Activated CD8-positive, alpha-beta memory T cell treated with anti-CD3 and anti-CD28 coated beads, Interleukin-2, amount 50 U/mL, for 48 hours (primary cell): ENCODE data around the gene CLN5.
"Not testable (repeated sequence)": the region's sequence is repeated elsewhere in the genome, so short reads cannot be mapped to it uniquely, and the experiment has no call there.

Experiments used
- DNase-seq: peaks from one replicate; pipeline ENCODE4 v3.0.0-alpha.2; 2020

The CLN5 gene

GRCh38 chr13:76976490-76976889 lies 15.4 kb upstream of the CLN5 start:
- DNase-seq = no peak

DNA sequence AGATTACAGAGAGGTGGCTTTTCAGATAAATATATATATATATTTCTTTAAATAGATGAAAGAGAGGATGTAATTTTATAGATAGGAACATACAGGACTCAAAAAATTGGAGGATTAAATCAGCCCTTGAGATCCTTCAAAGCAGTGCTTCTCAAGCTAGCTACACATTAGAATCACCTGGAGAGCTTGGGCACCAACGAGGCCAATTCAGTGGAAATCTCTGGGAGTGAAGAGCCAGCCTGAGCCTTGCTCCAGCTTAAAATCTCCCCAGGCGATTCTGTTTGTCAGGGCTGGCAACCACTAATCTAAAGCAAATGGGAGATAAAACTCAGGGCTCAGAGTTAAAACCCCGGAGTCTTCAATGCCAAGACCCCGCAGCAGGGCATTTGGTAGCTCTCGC lies 15.0 kb upstream of the CLN5 start:
- DNase-seq = no peak

DNA sequence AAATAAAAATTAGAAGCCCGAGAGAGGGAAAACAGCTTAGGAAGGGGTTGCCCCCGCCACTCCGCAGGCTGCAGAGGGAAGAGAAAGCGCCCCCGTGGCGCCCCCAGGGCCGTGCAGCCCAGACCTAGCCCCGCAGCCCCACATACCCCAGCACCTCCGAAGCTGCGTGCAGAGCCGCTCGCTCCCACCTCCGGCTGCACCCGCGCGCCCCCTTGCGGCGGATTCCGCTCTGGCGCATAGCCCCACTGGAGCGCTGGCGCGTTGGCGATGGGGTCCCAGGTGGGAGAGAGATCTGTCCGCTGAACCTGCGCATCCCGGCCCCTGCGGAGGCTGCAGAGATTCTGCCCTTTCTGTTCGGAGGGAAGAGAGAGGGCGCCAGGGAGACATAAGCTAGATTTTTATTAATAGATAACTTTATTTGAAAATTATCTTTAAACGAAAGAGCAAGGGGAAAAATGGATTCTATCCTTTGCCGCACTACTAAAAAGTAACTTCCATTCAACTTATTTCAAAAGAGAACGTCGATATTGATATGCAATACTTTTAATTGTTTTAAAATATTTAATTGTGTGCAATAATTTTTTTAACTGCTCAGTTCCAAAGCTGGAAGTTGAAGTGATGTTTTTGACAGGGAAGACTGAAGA lies 11.7 kb upstream of the CLN5 start:
- peak; percentile 99 for DNase-seq

- no peak for DNase-seq
Measured at GRCh38 chr13:76982061-76982460, 9.8 kb upstream of the CLN5 start.

- DNase-seq = no peak
Measured at GRCh38 chr13:76983676-76984075, 8.2 kb upstream of the CLN5 start.

- peak; percentile 84 for DNase-seq
Measured at GRCh38 chr13:76991432-76991795, 467 bp upstream of the CLN5 start.

GRCh38 chr13:76992548-76993001 lies 694 bp downstream of the CLN5 start:
- peak; percentile 64 for DNase-seq

DNA sequence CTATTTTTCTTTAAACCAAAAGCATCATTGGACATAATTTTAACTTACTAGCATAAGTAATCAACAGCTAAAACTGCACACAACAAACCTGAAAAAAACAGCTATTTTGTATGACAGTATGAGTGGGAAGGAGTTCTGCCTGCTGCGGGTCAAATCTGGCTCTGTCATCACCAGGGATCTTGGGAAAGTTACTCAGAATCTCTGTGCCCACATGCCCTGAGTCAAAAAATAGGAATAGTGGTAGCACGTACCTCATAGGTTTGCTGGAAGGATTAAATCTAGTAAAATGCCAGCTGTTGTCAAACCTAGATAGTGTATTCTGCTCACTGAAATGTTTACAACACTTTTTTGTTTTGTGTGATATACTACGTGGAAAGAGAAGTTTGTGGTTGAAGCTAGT lies 1.1 kb downstream of the CLN5 start:
- DNase-seq = no peak

- no peak for DNase-seq
Measured at GRCh38 chr13:76993473-76993872, 1.6 kb downstream of the CLN5 start.

GRCh38 chr13:76994281-76994680 lies 2.4 kb downstream of the CLN5 start:
- DNase-seq = no peak

GRCh38 chr13:77000475-77000874 lies 8.6 kb downstream of the CLN5 start:
- DNase-seq = no peak

GRCh38 chr13:77001540-77001939 lies 9.7 kb downstream of the CLN5 start:
- no peak for DNase-seq

- DNase-seq = no peak
Measured at GRCh38 chr13:77001963-77002587, 10.2 kb downstream of the CLN5 start.

DNA sequence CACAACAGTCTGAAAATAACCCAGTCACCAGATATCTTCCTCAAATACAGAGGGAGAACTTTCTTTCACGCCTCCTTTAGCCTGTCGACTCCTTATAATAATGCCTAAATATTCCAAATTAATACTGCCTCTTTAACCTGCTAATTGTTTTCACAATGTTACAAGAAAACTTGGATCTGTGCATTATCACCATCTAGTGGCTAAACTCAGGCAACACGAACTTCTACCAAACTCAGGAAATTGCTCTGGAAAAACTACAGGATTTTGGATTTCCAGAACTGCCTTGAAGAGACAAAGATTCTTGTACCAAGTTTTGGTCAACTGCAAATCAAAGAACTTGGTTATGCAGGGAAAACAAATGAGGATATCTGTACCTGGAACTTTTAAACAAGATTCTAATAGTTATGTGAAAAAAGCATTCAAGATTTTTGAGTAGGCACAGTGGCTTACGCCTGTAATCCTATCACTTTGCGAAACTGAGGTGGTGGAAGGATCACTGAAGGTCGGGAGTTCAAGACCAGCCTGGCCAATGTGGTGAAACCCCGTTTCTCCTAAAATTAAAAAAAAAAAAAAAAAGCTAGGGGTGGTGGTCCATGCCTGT lies 10.8 kb downstream of the CLN5 start:
- DNase-seq = no peak

DNA sequence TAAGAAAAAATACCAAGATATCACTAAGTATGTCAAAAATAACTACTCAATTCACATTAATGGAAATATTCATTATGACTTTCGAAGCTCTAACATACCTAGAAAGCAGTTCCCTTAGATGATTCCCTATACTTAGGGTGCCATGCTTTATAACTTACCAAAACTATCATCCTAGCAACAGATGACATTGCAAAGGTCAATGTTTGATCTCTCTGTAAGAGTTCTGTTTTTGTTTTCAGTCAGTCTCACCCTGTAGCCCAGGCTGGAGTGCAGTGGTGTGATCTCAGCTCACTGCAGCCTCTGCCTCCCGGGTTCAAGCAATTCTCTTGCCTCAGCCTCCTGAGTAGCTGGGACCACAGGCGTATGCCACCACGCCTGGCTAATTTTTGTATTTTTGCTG lies 16.5 kb downstream of the CLN5 start:
- DNase-seq = not testable (repeated sequence)

GRCh38 chr13:77009011-77009410 lies 17.1 kb downstream of the CLN5 start:
- DNase-seq = no peak

DNA sequence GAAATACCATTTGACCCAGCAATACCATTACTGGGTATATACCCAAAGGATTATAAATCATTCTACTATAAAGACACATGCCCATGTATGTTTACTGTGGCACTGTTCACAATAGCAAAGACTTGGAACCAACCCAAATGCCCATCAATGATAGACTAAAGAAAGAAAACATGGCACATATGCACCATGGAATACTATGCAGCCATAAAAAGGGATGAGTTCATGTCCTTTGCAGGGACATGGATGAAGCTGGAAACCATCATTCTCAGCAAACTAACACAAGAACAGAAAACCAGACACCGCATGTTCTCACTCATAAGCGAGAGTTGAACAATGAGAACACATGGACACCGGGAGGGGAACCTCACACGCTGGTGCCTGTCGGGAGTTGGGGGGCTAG lies 17.8 kb downstream of the CLN5 start:
- not testable (repeated sequence) for DNase-seq

DNA sequence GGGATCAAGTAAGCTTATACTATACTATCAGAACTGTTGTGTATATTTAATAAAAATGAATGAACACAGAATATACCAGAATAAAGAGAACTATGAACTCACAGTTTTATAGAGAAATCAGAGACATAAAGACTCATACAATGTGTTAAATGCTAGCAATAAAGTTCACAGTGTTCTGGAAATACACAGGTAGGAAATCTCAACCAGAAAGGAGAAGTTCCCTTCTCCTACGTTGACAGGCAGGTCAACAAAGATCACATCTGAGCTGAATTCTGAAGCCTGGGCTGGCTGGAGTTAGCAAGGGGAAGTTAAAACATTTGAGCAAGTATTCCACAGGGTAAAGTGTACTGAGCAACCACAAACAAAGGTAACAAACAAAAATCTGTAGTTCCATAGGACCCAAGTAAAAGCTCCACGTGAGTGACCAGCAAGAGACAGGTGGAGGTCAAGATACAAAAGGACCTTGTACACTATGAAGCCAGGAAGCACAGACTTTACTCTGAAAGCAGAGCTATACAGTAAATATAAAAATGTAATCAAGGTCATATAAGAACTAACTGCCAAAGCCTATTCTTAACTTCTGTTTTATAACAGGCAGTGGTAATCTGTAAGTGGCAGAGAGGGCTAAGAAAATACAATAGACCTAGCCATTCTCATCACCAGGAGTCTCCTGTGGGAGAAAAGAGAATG lies 22.1 kb downstream of the CLN5 start:
- DNase-seq = no peak

- DNase-seq = no peak
Measured at GRCh38 chr13:77014906-77015685, 23.2 kb downstream of the CLN5 start.

DNA sequence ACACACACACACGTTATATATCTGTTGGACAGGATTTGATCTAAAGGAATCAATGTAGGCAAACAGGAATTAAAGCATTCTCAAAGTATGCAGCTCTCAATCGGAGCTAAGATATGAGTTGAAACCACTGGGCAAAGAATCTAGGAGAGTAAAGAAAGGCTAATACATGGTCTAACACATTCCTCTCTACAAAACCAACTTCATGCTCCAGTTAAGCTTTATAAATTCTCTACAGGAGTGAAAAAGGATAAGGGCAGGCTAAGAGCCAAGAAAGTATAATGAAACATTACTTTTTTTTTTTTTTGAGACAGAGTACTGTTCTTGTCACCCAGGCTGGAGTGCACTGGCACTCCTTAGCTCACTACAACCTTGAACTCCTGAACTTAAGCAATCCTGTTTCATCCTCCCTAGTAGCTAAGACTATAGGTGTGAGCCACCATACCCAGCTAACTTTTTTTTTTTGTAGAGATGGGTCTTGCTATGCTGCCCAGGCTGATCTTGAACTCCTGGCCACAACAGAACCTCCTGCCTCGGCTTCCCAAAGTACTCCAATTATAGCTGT lies 24.5 kb downstream of the CLN5 start:
- DNase-seq = no peak

- no peak for DNase-seq
Measured at GRCh38 chr13:77016888-77017623, 25.2 kb downstream of the CLN5 start.

DNA sequence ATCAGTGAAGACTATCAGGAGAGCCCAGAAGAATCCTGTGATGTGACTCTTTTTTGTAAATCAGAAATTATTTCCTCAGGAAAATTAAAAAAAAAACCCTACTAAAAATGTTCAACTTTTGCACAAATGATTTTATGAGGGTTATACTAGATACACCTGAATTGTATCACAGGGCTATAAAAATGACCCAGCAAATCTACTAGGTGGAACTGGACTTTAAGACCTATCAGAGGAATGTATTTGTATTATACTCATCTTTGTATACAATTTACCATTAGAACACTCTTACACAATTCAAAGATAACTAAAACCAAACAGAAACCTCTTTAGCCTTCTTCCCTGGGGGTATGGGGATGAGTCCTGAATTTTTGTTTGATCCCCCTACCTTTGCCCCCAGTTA lies 27.9 kb downstream of the CLN5 start:
- DNase-seq = no peak
